HEK293T (cell line): Measurements from ENCODE around the gene COL11A1.

Source experiments
- ARNT ChIP-seq: fragments of 450-650 bp; IDR thresholded peaks from 2 replicates; pipeline ENCODE4 v1.6.1; 2017; ENCODE audit warnings: mild to moderate bottlenecking
- CTBP1 ChIP-seq: fragments of 450-650 bp; IDR thresholded peaks from 2 replicates; pipeline ENCODE4 v1.6.1; 2016; ENCODE audit warnings: borderline replicate concordance
- ELF4 ChIP-seq: fragments of 450-650 bp; IDR thresholded peaks from 2 replicates; pipeline ENCODE4 v1.6.1; 2017; ENCODE audit warnings: antibody characterized with exemption
- FOXA1 ChIP-seq: fragments of 450-650 bp; IDR thresholded peaks from 2 replicates; pipeline ENCODE4 v1.6.1; 2016; ENCODE audit warnings: mild to moderate bottlenecking
- FOXK2 ChIP-seq: fragments of 450-650 bp; IDR thresholded peaks from 2 replicates; pipeline ENCODE4 v1.6.1; 2016; ENCODE audit warnings: mild to moderate bottlenecking
- FOXM1 ChIP-seq: fragments of 450-650 bp; IDR thresholded peaks from 2 replicates; pipeline ENCODE4 v1.6.1; 2017; ENCODE audit warnings: mild to moderate bottlenecking, borderline replicate concordance
- L3MBTL2 ChIP-seq: fragments of 450-650 bp; conservative IDR thresholded peaks from 2 replicates; pipeline ENCODE4 v1.6.1; 2016; ENCODE audit warnings: mild to moderate bottlenecking
- NFRKB ChIP-seq: fragments of 450-650 bp; IDR thresholded peaks from 2 replicates; pipeline ENCODE4 v1.6.1; 2016; ENCODE audit warnings: mild to moderate bottlenecking, moderate library complexity
- SP1 ChIP-seq: fragments of 450-650 bp; IDR thresholded peaks from 2 replicates; pipeline ENCODE4 v1.6.1; 2017
- SUZ12 ChIP-seq: fragments of 450-650 bp; IDR thresholded peaks from 2 replicates; pipeline ENCODE4 v1.6.1; 2016; ENCODE audit warnings: mild to moderate bottlenecking
- TARDBP ChIP-seq: fragments of 450-650 bp; IDR thresholded peaks from 2 replicates; pipeline ENCODE4 v1.6.1; 2016
- ZNF384 ChIP-seq: fragments of 450-650 bp; IDR thresholded peaks from 2 replicates; pipeline ENCODE4 v1.6.1; 2016
- TF ChIP-seq, protein P1 (sequence below): fragments of 450-650 bp; IDR thresholded peaks from 2 replicates; pipeline ENCODE4 v1.6.1; 2016

DNA sequence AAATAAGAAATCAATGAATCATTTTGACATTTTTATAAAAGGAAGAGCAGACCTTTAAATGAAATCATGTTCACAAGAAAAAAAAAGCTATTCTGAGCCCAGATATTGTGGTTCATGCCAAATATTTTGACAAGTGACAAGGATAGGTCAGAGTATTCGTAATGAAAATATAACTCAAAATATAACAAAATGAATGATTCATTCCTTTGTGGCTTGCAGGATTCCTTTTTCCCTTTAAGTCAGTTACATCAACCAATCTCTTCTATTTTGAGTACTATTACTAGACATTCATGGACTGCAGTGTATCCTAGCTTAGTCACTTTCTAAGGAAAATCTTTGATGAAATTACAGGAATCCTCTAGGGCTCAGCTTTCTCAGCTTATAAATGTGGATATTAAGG is 188.7 kb downstream of the COL11A1 start:
- TF ChIP-seq, protein P1, sequence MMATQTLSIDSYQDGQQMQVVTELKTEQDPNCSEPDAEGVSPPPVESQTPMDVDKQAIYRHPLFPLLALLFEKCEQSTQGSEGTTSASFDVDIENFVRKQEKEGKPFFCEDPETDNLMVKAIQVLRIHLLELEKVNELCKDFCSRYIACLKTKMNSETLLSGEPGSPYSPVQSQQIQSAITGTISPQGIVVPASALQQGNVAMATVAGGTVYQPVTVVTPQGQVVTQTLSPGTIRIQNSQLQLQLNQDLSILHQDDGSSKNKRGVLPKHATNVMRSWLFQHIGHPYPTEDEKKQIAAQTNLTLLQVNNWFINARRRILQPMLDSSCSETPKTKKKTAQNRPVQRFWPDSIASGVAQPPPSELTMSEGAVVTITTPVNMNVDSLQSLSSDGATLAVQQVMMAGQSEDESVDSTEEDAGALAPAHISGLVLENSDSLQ, result no peak
- TF ChIP-seq FOXA1, result no peak
- no peak for TF ChIP-seq FOXK2
- no peak for TF ChIP-seq TARDBP
- TF ChIP-seq SP1, result no peak
- TF ChIP-seq SUZ12, result no peak
- TF ChIP-seq ARNT, result no peak
- no peak for TF ChIP-seq FOXM1
- no peak for TF ChIP-seq ELF4
- no peak for TF ChIP-seq CTBP1
- no peak for TF ChIP-seq L3MBTL2
- TF ChIP-seq NFRKB, result no peak
- no peak for TF ChIP-seq ZNF384
